Muscle of back (tissue), 11 donors: ENCODE data around the gene BAIAP2. TPM values are rescaled to one million over a fixed set of nuclear protein-coding genes. Genes with fewer than 3 reads are reported as not detected.
A peak's percentile ranks its signal among the peaks of the same experiment; 100 is the strongest.
"Not testable (repeated sequence)": the region's sequence is repeated elsewhere in the genome, so short reads cannot be mapped to it uniquely, and the experiment has no call there.

Experiments used
- DNase-seq, 3 donors: peaks; one replicate each; pipeline versions ENCODE4 v3.0.0 to v3.0.0-alpha.2; 2013
- polyA plus RNA-seq, 10 donors: library from polyadenylated mRNA; unstranded; fragments of 120-200 nt; gene quantifications; one replicate each; pipeline ENCODE4 v1.2.1, GENCODE V29; 2013; ENCODE audit not compliant: insufficient read length in 10 of 10

BAIAP2 gene
- polyA plus RNA-seq, 10 donors: 12.1 to 25.2 (median 16.6) TPM

GRCh38 chr17:81138500-81138899 lies 103.5 kb downstream of the BAIAP2 start:
- no peak for DNase-seq

GRCh38 chr17:81139428-81139827 lies 104.5 kb downstream of the BAIAP2 start:
- DNase-seq: no peak

GRCh38 chr17:81140018-81140417 lies 105.1 kb downstream of the BAIAP2 start:
- DNase-seq: no peak

- DNase-seq: no peak
Measured at GRCh38 chr17:81140695-81141094, 105.7 kb downstream of the BAIAP2 start.

- peak; percentile 62 to 93 (median 87) for DNase-seq
Measured at GRCh38 chr17:81142301-81143199, 107.6 kb downstream of the BAIAP2 start.

- DNase-seq: no peak
Measured at GRCh38 chr17:81143200-81143527, 108.2 kb downstream of the BAIAP2 start.

- DNase-seq: no peak
Measured at GRCh38 chr17:81143717-81144422, 108.9 kb downstream of the BAIAP2 start.

GRCh38 chr17:81144423-81144781 lies 109.5 kb downstream of the BAIAP2 start:
- no peak for DNase-seq

- not testable (repeated sequence) for DNase-seq
Measured at GRCh38 chr17:81146208-81146607, 111.3 kb downstream of the BAIAP2 start.

- no peak for DNase-seq
Measured at GRCh38 chr17:81147701-81148100, 112.8 kb downstream of the BAIAP2 start.

- DNase-seq: no peak
Measured at GRCh38 chr17:81148571-81148970, 113.6 kb downstream of the BAIAP2 start.

- DNase-seq: no peak
Measured at GRCh38 chr17:81148986-81149533, 114.1 kb downstream of the BAIAP2 start.

- DNase-seq: no peak
Measured at GRCh38 chr17:81150377-81151077, 115.6 kb downstream of the BAIAP2 start.

- DNase-seq: no peak
Measured at GRCh38 chr17:81151278-81151677, 116.3 kb downstream of the BAIAP2 start.

GRCh38 chr17:81152288-81152828 lies 117.4 kb downstream of the BAIAP2 start:
- DNase-seq: no peak

GRCh38 chr17:81153340-81153803 lies 118.4 kb downstream of the BAIAP2 start:
- peak in 2 of 3 donors; percentile 70 to 85 for DNase-seq

GRCh38 chr17:81154016-81154415 lies 119.1 kb downstream of the BAIAP2 start:
- not testable (repeated sequence) for DNase-seq

GRCh38 chr17:81154961-81155360 lies 120.0 kb downstream of the BAIAP2 start:
- no peak for DNase-seq

GRCh38 chr17:81156866-81157805 lies 122.2 kb downstream of the BAIAP2 start:
- DNase-seq: no peak

- no peak for DNase-seq
Measured at GRCh38 chr17:81157848-81158687, 123.1 kb downstream of the BAIAP2 start.
